ENCODE results near the gene IDH3G.
"Not testable (repeated sequence)": the region's sequence is repeated elsewhere in the genome, so short reads cannot be mapped to it uniquely, and the experiment has no call there.

The IDH3G gene

GRCh38 chrX:153746991-153747390 lies 47.2 kb downstream of the IDH3G start:
- DNase-seq: not testable (repeated sequence)

GRCh38 chrX:153746359-153746758 lies 47.8 kb downstream of the IDH3G start:
- no peak for DNase-seq

GRCh38 chrX:153745067-153745433 lies 49.1 kb downstream of the IDH3G start:
- not testable (repeated sequence) for DNase-seq

- DNase-seq: no peak
Measured at GRCh38 chrX:153744210-153745066, 49.7 kb downstream of the IDH3G start.

GRCh38 chrX:153743468-153744209 lies 50.5 kb downstream of the IDH3G start:
- DNase-seq: not testable (repeated sequence)

GRCh38 chrX:153742796-153743467 lies 51.2 kb downstream of the IDH3G start:
- not testable (repeated sequence) for DNase-seq

GRCh38 chrX:153742111-153742510 lies 52.1 kb downstream of the IDH3G start:
- not testable (repeated sequence) for DNase-seq

- no peak for DNase-seq
Measured at GRCh38 chrX:153741446-153741845, 52.7 kb downstream of the IDH3G start.

- no peak for DNase-seq
Measured at GRCh38 chrX:153740631-153741222, 53.4 kb downstream of the IDH3G start.

- DNase-seq: no peak
Measured at GRCh38 chrX:153739754-153740486, 54.3 kb downstream of the IDH3G start.

GRCh38 chrX:153738056-153738605 lies 56.0 kb downstream of the IDH3G start:
- no peak for DNase-seq

GRCh38 chrX:153736871-153737441 lies 57.2 kb downstream of the IDH3G start:
- DNase-seq: no peak

- DNase-seq: no peak
Measured at GRCh38 chrX:153736071-153736820, 57.9 kb downstream of the IDH3G start.

All from stimulated activated CD8-positive, alpha-beta memory T cell treated with anti-CD3 and anti-CD28 coated beads, Interleukin-4, amount 100 ng/mL, for 48 hours (primary cell).